ENCODE measurements around the gene SRD5A1.
A peak's percentile ranks its signal among the peaks of the same experiment; 100 is the strongest.
"Not testable (repeated sequence)": the region's sequence is repeated elsewhere in the genome, so short reads cannot be mapped to it uniquely, and the experiment has no call there.

The SRD5A1 gene

GRCh38 chr5:6645571-6646362 lies 12.5 kb downstream of the SRD5A1 start:
- not testable (repeated sequence) for DNase-seq

GRCh38 chr5:6649186-6649585 lies 15.9 kb downstream of the SRD5A1 start:
- DNase-seq, result no peak

GRCh38 chr5:6649681-6650080 lies 16.4 kb downstream of the SRD5A1 start:
- DNase-seq, result no peak

- no peak for DNase-seq
Measured at GRCh38 chr5:6652025-6652424, 18.8 kb downstream of the SRD5A1 start.

GRCh38 chr5:6655432-6655831 lies 22.2 kb downstream of the SRD5A1 start:
- DNase-seq, result no peak

GRCh38 chr5:6656680-6657079 lies 23.4 kb downstream of the SRD5A1 start:
- DNase-seq, result no peak

GRCh38 chr5:6659941-6660684 lies 26.9 kb downstream of the SRD5A1 start:
- DNase-seq, result peak in 1 of 5 donors; percentile 8

GRCh38 chr5:6660688-6661087 lies 27.4 kb downstream of the SRD5A1 start:
- DNase-seq, result no peak

- DNase-seq, result no peak
Measured at GRCh38 chr5:6666762-6667161, 33.5 kb downstream of the SRD5A1 start.

GRCh38 chr5:6667648-6668047 lies 34.4 kb downstream of the SRD5A1 start:
- no peak for DNase-seq

- not testable (repeated sequence) for DNase-seq
Measured at GRCh38 chr5:6668717-6669116, 35.5 kb downstream of the SRD5A1 start.

- DNase-seq, result no peak
Measured at GRCh38 chr5:6673031-6673430, 39.8 kb downstream of the SRD5A1 start.

GRCh38 chr5:6673963-6674362 lies 40.7 kb downstream of the SRD5A1 start:
- DNase-seq, result no peak

GRCh38 chr5:6674421-6674820 lies 41.2 kb downstream of the SRD5A1 start:
- no peak for DNase-seq

- DNase-seq, result no peak
Measured at GRCh38 chr5:6674886-6675285, 41.6 kb downstream of the SRD5A1 start.

- DNase-seq, result no peak
Measured at GRCh38 chr5:6675784-6676491, 42.7 kb downstream of the SRD5A1 start.

GRCh38 chr5:6676702-6677101 lies 43.5 kb downstream of the SRD5A1 start:
- DNase-seq, result no peak

GRCh38 chr5:6678385-6678784 lies 45.1 kb downstream of the SRD5A1 start:
- DNase-seq, result no peak

- no peak for DNase-seq
Measured at GRCh38 chr5:6680922-6681321, 47.7 kb downstream of the SRD5A1 start.

GRCh38 chr5:6681682-6682081 lies 48.4 kb downstream of the SRD5A1 start:
- DNase-seq, result no peak

GRCh38 chr5:6682239-6682638 lies 49.0 kb downstream of the SRD5A1 start:
- no peak for DNase-seq

- no peak for DNase-seq
Measured at GRCh38 chr5:6683241-6683640, 50.0 kb downstream of the SRD5A1 start.

- DNase-seq, result no peak
Measured at GRCh38 chr5:6684075-6684474, 50.8 kb downstream of the SRD5A1 start.

GRCh38 chr5:6686501-6686900 lies 53.3 kb downstream of the SRD5A1 start:
- DNase-seq, result no peak

All from T-helper 1 cell (primary cell).